ENCODE results near the gene ACOX3. TPM values are rescaled to one million over a fixed set of nuclear protein-coding genes. Genes with fewer than 3 reads are reported as not detected.

Gene ACOX3
- total RNA-seq, 1 experiment from 2014 or later, result 24.1 TPM

DNA sequence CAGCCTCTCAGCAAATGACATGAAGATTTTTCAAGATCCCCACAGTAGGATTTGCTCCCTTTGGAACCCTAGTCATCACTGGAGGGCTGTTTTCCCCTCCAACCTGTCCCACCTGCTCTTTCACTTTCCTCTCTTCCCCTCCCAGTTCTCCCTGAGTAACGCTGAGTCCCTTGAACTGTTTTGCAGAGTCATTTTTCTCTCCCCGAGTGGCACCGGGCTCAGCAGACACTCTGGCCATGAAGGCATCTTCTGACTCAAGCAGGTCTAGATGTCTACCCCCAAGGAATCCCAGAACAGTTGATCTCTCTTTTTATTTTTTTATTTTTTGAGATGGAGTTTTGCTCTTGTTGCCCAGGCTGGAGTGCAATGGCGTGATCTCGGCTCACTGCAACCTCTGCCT lies 118.8 kb downstream of the ACOX3 start:
- no peak for DNase-seq (ENCODE audit: low read depth)

DNA sequence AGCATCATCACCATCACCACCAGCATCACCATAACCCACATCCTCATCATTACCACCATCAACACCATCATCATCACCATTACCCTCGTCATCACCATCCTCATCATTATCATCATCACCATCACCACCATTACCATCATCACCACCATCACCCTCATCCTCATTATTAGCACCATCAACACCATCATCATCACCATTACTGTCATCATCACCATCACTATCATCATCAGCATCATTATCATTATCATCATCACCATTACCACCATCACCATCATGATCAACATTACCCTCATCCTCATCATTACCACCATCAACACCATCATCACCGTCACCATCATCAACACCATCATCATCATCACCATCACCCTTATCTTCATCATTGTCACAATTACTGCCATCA lies 119.3 kb downstream of the ACOX3 start:
- no peak for DNase-seq (ENCODE audit: low read depth)

DNA sequence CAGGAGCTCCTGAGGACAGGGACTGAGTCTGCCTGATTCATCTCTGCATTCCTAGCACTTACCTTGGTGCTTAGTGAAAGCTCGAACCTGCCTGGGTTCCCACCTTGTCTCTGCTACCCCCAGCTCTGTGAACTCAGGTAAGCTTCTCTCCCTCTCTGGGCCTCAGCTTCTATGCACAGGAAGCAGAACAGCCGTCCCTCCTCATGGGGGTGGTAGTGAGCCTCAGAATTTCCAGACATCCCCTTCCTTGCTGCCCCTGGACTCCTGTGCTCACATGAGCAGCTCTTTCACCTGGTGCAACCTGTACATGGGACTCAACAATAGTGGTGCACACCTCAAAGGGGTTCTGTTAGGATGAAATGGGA lies 120.2 kb downstream of the ACOX3 start:
- no peak for DNase-seq (ENCODE audit: low read depth)

DNA sequence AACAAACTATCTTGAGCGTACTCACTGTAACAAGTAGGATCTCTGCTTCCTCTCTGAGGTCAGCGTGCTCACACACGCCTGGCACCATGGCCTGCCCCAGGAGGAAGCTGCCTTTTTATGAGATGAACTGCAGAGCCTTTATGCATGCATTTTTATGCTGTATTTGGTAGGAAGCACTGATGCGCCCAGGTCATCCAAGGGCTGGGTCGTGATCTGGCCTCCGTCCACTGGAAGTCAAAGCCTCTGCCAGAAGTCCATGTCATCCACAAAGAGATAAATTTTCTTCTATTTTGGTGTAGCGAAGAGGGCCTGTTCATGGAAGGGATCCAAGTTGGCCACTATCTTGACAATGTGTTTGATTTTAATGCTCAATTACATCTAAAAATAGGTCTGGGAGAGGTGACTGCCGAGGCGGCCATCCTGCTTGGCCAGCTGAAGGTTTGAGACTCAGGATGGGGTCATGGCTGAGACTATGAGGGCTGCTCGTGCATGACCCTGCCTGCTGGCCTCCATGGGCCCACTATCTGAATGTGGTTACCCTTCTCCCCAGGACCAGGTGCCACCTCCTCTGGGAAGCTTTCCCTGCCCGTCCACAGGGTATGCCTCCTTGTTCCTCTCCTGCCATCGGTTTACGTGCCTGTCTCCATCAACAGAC lies 120.7 kb downstream of the ACOX3 start:
- DNase-seq (ENCODE audit: low read depth), result no peak

DNA sequence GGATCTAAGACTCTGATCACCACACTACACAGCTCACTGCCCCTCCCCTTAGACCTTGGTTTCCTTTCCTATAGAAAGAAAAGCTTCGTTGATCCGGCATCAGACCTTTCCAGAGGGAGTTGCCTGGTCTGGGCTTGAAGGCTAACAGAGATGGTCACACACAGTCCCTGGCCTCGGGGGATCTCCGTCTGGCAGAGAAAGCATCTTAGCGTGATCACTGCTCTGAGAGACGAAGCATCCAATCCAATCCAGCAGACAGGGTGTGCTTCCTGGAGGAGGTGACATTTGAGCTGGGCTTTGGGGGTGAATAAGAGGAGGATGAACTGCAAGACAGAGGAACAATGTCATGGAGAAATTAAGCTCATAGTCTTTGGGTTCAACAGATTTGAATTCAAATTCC lies 121.5 kb downstream of the ACOX3 start:
- DNase-seq (ENCODE audit: low read depth), result no peak

DNA sequence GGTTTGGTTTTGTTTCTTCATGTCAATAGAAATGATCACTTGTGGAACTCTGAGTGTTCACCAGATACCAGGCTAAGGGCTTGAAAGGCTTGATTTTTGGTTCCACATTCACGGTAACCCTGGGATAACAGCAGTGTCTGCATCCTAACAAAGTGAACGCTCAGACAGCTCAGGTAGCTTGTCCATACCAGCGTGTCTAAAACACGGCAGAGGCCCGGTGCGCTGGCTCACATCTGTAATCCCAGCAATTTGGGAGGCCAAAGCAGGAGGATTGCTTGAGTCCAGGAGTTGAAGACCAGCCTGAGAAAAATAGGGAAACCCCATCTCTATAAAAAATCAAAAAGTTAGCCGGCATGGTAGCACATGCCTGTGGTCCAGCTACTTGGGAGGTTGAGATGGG lies 122.0 kb downstream of the ACOX3 start:
- no peak for DNase-seq (ENCODE audit: low read depth)

DNA sequence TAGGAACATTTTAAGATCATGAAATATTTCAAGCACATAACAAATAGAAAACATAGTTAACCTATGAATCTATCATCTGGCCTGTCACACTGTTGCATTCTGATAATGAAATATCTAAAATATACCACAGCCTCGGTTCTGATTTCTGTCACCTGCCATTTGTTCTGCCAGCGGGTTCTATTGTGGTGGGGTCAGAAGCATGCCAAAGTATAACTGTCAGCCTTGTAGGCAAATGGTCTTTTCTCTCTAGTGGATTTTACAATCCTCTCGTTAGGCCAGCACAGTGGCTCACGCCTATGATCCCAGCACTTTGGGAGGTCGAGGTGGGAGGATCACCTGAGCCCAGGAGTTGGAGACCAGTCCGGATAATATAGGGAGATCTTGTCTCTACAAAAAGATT lies 123.0 kb downstream of the ACOX3 start:
- DNase-seq (ENCODE audit: low read depth), result no peak

DNA sequence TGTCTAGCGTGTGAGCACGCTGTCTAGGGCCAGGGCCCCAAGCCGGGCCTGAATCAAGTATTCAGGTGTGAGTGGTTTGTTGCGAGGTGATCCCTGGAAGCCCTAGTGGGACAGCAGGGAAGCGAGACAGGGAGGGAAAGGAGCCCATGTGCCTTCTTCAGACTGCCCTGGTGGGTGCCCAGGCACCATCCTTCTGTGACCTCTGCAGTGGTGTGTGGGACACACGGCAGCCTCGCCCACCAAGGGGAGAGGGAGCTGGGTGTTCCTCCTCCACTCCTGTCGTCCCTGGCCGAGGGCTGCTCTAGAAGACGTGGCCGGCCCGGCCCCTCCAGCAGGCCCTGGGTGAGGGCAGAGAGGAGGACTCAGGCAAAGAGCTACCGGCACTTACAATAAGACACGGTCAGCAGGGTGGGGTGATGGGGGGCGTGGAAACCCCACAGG lies 123.6 kb downstream of the ACOX3 start:
- no peak for DNase-seq (ENCODE audit: low read depth)

Other genes starting within 250 kb of the ACOX3 start
- gene SH3TC1, start 241.4 kb downstream of the ACOX3 start, total RNA-seq (2014; rRNA removed; shearing (Covaris generic)), result 0.66 and 1.8 TPM in 2 replicates
- gene HTRA3, start 171.0 kb downstream of the ACOX3 start, total RNA-seq (2014; rRNA removed; shearing (Covaris generic)), result 0.81 and 3.2 TPM in 2 replicates
- gene TRMT44, start 54 bp upstream of the ACOX3 start, total RNA-seq (2014; rRNA removed; shearing (Covaris generic)), result 5.3 and 8.7 TPM in 2 replicates
- 0.07 TPM in 1 of 2 replicates, not detected in the other for gene GPR78, start 139.7 kb upstream of the ACOX3 start, total RNA-seq (2014; rRNA removed; shearing (Covaris generic))
- gene CPZ, start 152.0 kb upstream of the ACOX3 start, total RNA-seq (2014; rRNA removed; shearing (Covaris generic)), result 7.0 and 13.2 TPM in 2 replicates